ENCODE data around the gene QRFP.

QRFP gene

DNA sequence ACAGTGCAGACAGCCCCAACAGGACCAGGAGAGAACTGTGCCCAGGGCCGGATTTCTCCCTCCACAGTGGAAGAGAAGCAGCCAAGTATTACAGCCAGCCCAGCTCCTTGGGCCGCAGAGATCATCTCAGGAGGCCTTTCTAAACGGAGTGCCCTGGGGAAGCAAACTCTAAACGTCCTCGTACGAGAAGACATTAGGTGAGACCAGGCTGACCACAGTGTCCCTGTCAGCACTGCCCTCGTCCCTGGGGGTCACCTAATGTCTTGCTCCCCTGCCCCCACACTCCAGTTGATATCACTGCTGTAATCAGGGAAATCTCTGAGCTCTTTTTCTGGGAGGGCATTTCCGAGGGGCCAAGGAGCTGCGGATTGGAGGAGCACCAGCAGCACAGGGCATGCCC is 6.5 kb downstream of the QRFP start:
- TF ChIP-seq, protein P1, sequence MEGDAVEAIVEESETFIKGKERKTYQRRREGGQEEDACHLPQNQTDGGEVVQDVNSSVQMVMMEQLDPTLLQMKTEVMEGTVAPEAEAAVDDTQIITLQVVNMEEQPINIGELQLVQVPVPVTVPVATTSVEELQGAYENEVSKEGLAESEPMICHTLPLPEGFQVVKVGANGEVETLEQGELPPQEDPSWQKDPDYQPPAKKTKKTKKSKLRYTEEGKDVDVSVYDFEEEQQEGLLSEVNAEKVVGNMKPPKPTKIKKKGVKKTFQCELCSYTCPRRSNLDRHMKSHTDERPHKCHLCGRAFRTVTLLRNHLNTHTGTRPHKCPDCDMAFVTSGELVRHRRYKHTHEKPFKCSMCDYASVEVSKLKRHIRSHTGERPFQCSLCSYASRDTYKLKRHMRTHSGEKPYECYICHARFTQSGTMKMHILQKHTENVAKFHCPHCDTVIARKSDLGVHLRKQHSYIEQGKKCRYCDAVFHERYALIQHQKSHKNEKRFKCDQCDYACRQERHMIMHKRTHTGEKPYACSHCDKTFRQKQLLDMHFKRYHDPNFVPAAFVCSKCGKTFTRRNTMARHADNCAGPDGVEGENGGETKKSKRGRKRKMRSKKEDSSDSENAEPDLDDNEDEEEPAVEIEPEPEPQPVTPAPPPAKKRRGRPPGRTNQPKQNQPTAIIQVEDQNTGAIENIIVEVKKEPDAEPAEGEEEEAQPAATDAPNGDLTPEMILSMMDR (IDR thresholded peaks at IDR 0.05; ENCODE audit: control insufficient read depth, extremely low read depth, insufficient read depth) = no peak
- no peak for DNase-seq (ENCODE audit: low read depth)
- no peak overlapping the region for H3K4me3 ChIP-seq (ENCODE audit: low read depth, low read length)

DNA sequence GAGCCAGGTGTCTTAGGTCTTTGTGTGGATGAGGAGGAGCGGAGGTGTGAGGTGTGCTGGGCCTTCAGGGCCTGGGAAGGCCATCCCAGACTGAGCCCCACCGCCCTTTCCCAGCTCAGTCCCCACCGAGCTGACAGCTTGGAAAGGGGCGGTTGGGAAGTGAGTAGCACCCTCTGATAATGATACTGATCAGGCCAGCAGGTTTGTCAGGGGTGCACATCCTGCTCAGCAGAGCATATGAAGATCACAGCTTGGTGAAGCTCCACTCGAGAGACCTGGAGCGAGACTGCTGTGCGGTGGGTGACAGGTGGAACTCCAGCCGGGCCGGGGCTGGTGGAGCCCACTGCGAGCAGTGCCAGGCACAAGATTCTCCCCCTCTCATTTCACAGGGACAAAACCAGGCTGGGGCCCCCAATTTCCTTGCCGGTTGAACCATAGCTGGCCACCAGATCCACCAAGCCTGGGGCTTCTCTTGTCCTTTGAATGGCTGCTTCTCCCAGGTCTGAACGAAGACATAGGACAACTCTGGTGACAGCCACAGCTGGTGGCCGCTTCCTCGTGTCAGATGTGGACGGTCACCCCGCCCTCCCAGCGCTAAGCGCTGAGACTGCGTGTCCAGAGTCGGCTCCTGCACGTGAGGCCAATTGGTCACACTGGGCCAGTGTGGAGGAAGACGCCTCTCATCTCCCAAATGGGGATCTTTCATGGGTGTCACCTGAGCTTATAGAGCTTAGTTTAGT is 8.3 kb downstream of the QRFP start:
- TF ChIP-seq, protein P1 (IDR thresholded peaks at IDR 0.05; ENCODE audit: control insufficient read depth, extremely low read depth, insufficient read depth) = no peak
- DNase-seq (ENCODE audit: low read depth) = no peak
- no peak overlapping the region for H3K4me3 ChIP-seq (ENCODE audit: low read depth, low read length)

DNA sequence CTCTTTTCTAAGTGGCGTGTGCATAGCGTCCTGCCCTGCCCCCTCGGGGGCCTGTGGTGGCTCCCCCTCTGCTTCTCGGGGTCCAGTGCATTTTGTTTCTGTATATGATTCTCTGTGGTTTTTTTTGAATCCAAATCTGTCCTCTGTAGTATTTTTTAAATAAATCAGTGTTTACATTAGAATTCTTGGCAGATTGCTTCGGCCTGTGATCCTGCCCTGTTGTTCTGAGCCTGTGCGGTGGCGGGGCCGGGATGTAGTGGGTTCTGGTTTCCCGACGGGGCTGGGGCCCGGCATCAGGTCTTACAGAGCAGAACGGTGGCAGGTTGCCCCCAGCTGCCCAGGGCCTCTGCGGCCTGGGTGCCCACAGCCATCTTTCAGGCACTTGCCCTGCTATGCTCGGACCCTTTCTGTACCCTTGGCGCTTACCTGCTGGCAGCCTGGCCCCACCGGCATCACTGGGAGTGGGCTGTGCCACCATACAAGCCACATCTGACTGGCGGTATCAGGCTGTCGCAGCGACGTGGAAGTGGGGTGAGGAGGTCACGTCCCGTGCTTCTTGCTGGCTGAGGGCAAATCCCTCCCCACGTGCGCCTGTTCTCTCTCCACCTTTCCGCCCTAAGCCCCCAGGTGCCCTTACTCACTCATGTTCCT is 9.0 kb downstream of the QRFP start:
- H3K4me3 ChIP-seq (ENCODE audit: low read depth, low read length) = no peak overlapping the region
- TF ChIP-seq, protein P1 (IDR thresholded peaks at IDR 0.05; ENCODE audit: control insufficient read depth, extremely low read depth, insufficient read depth) = no peak
- no peak for DNase-seq (ENCODE audit: low read depth)

DNA sequence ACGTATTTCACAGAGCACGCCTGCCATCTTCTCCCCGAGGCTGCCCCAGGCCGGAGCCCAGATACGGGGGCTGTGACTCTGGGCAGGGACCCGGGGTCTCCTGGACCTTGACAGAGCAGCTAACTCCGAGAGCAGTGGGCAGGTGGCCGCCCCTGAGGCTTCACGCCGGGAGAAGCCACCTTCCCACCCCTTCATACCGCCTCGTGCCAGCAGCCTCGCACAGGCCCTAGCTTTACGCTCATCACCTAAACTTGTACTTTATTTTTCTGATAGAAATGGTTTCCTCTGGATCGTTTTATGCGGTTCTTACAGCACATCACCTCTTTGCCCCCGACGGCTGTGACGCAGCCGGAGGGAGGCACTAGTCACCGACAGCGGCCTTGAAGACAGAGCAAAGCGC is 9.6 kb downstream of the QRFP start:
- DNase-seq (ENCODE audit: low read depth) = no peak
- H3K4me3 ChIP-seq (ENCODE audit: low read depth, low read length) = no peak overlapping the region
- TF ChIP-seq, protein P1 (IDR thresholded peaks at IDR 0.05; ENCODE audit: control insufficient read depth, extremely low read depth, insufficient read depth) = no peak

DNA sequence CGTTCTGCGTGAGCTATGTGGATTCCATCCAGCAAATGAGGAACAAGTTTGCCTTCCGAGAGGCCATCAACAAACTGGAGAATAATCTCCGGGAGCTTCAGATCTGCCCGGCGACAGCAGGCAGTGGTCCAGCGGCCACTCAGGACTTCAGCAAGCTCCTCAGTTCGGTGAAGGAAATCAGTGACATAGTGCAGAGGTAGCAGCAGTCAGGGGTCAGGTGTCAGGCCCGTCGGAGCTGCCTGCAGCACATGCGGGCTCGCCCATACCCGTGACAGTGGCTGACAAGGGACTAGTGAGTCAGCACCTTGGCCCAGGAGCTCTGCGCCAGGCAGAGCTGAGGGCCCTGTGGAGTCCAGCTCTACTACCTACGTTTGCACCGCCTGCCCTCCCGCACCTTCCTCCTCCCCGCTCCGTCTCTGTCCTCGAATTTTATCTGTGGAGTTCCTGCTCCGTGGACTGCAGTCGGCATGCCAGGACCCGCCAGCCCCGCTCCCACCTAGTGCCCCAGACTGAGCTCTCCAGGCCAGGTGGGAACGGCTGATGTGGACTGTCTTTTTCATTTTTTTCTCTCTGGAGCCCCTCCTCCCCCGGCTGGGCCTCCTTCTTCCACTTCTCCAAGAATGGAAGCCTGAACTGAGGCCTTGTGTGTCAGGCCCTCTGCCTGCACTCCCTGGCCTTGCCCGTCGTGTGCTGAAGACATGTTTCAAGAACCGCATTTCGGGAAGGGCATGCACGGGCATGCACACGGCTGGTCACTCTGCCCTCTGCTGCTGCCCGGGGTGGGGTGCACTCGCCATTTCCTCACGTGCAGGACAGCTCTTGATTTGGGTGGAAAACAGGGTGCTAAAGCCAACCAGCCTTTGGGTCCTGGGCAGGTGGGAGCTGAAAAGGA is 10.9 kb downstream of the QRFP start:
- no peak overlapping the region for H3K4me3 ChIP-seq (ENCODE audit: low read depth, low read length)
- TF ChIP-seq, protein P1 (IDR thresholded peaks at IDR 0.05; ENCODE audit: control insufficient read depth, extremely low read depth, insufficient read depth) = no peak
- DNase-seq (ENCODE audit: low read depth) = no peak

DNA sequence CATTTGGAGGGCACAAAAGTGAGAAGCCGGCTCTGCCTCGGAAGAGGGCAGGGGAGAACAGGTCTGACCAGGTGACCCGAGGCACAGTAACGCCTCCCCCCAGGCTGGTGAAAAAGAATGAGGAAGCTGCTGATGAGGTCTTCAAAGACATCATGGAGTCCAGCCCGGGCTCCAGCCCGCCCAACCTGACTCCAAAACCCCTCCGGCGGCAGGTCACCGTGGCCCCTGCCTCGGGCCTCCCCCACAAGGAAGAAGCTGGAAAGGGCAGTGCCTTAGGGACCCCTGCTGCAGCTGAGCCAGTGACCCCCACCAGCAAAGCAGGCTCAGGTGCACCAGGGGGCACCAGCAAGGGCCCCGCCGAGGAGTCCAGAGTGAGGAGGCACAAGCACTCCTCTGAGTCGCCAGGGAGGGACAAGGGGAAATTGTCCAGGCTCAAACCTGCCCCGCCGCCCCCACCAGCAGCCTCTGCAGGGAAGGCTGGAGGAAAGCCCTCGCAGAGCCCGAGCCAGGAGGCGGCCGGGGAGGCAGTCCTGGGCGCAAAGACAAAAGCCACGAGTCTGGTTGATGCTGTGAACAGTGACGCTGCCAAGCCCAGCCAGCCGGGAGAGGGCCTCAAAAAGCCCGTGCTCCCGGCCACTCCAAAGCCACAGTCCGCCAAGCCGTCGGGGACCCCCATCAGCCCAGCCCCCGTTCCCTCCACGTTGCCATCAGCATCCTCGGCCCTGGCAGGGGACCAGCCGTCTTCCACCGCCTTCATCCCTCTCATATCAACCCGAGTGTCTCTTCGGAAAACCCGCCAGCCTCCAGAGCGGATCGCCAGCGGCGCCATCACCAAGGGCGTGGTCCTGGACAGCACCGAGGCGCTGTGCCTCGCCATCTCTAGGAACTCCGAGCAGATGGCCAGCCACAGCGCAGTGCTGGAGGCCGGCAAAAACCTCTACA is 11.8 kb downstream of the QRFP start:
- no peak overlapping the region for H3K4me3 ChIP-seq (ENCODE audit: low read depth, low read length)
- no peak for DNase-seq (ENCODE audit: low read depth)
- TF ChIP-seq, protein P1 (IDR thresholded peaks at IDR 0.05; ENCODE audit: control insufficient read depth, extremely low read depth, insufficient read depth) = no peak
